A673 (cell line): Measurements from ENCODE around the gene MIPOL1. TPM values are rescaled to one million over a fixed set of nuclear protein-coding genes. Genes with fewer than 3 reads are reported as not detected.
"Not testable (repeated sequence)": the region's sequence is repeated elsewhere in the genome, so short reads cannot be mapped to it uniquely, and the experiment has no call there.

Experiments used
- BruUV-seq: library from RNA; stranded (reverse); fragments of 400-500 nt; replicated peaks from 2 replicates; lab custom pipeline; 2021; lab: Mats Ljungman, UMichigan
- CTCF ChIA-PET: fragments of 300-600 bp; sonication (Branson Sonifier 250); formaldehyde crosslinking; loops from one replicate; lab custom pipeline; 2022; ENCODE audit warnings: antibody characterized with exemption; lab: Charles Lee
- POLR2A ChIA-PET: fragments of 300-600 bp; sonication (Branson Sonifier 250); formaldehyde crosslinking; loops from one replicate; lab custom pipeline; 2022; ENCODE audit warnings: antibody characterized with exemption; ENCODE audit not compliant: low non-redundant PET; lab: Charles Lee
- DNase-seq: peaks from one replicate; pipeline ENCODE4 v3.0.0-alpha.2; 2015; ENCODE audit warnings: low spot score
- H3K27ac ChIP-seq: fragments of 200-600 bp; sonication (generic); 2 replicates; pipeline ENCODE4 v1.5.1; 2016; ENCODE audit warnings: mixed run types, low read depth, mild to moderate bottlenecking, mixed read lengths, antibody characterized with exemption, low read length; ENCODE audit not compliant: poor library complexity, severe bottlenecking
- H3K27me3 ChIP-seq: fragments of 200-600 bp; sonication (generic); replicated peaks from 2 replicates; pipeline ENCODE4 v1.6.1; 2017; ENCODE audit warnings: mixed run types, low read depth, mild to moderate bottlenecking, mixed read lengths, antibody characterized with exemption, low read length; ENCODE audit not compliant: insufficient read depth, poor library complexity
- H3K36me3 ChIP-seq: fragments of 200-600 bp; sonication (generic); 2 replicates; pipeline ENCODE4 v1.6.1; 2016; ENCODE audit warnings: mixed run types, mild to moderate bottlenecking, mixed read lengths, antibody characterized with exemption, low read length; ENCODE audit not compliant: insufficient read depth, poor library complexity, severe bottlenecking
- H3K4me1 ChIP-seq: fragments of 200-600 bp; sonication (generic); 2 replicates; pipeline ENCODE4 v1.6.1; 2017; ENCODE audit warnings: mixed run types, mild to moderate bottlenecking, mixed read lengths, antibody characterized with exemption, low read length; ENCODE audit not compliant: insufficient read depth, poor library complexity, severe bottlenecking
- H3K4me3 ChIP-seq: fragments of 200-600 bp; sonication (generic); 2 replicates; pipeline ENCODE4 v1.5.1; 2016; ENCODE audit warnings: low read depth, mixed run types, mild to moderate bottlenecking, mixed read lengths, low read length; ENCODE audit not compliant: poor library complexity, severe bottlenecking
- H3K9me3 ChIP-seq: fragments of 200-600 bp; sonication (generic); 2 replicates; pipeline ENCODE4 v1.6.1; 2016; ENCODE audit warnings: mixed run types, low read depth, mild to moderate bottlenecking, mixed read lengths, antibody characterized with exemption, low read length; ENCODE audit not compliant: poor library complexity, severe bottlenecking
- CTCF ChIP-seq: fragments of 300-800, 200-600 bp; sonication (generic); conservative IDR thresholded peaks from 2 replicates; pipeline ENCODE4 v1.5.1; 2017; ENCODE audit warnings: low read depth, mild to moderate bottlenecking, antibody characterized with exemption, low read length, moderate library complexity, mixed read lengths
- EZH2 ChIP-seq: fragments of 200-600 bp; sonication (generic); IDR thresholded peaks from 2 replicates; pipeline ENCODE4 v1.6.1; 2017; ENCODE audit warnings: borderline replicate concordance, low read depth, mild to moderate bottlenecking, mixed read lengths, antibody characterized with exemption, low read length; ENCODE audit not compliant: poor library complexity, severe bottlenecking
- intact Hi-C: fragments of 100-400 bp; cut with micrococcal nuclease; formaldehyde crosslinking; loops from one replicate; pipeline ENCODE4 v1.10.0; 2022; ENCODE audit not compliant: unreplicated experiment
- total RNA-seq: library from RNA; stranded (reverse); gene quantifications from 2 replicates; pipeline ENCODE4 v1.2.3, GENCODE V29; 2021

The MIPOL1 gene
- total RNA-seq, 1 experiment from 2014 or later = 15.0 TPM

- CTCF ChIA-PET = no interaction called here
Measured at GRCh38 chr14:37284760-37285159, 87.0 kb downstream of the MIPOL1 start.

GRCh38 chr14:37285220-37285619, 87.5 kb downstream of the MIPOL1 start:
- Histone ChIP-seq H3K4me3 (no peak overlapping the region), H3K4me1 (no peaks in the 10 kb centered on the region), H3K27me3 (no peaks in the 10 kb centered on the region), H3K9me3 (no peaks in the 10 kb centered on the region), H3K36me3 (no peaks in the 10 kb centered on the region), H3K27ac (no peak overlapping the region)
- TF ChIP-seq CTCF = no peak
- no peak for TF ChIP-seq EZH2
- POLR2A ChIA-PET = no interaction called here
- CTCF ChIA-PET = no interaction called here
- intact Hi-C loops = no loop called here
- no peak for DNase-seq
- no TSS peak for BruUV-seq

More at GRCh38 chr14:37284760-37285159, 87.0 kb downstream of the MIPOL1 start:
- intact Hi-C loops = no loop called here
- no peaks in the 10 kb centered on the region for H3K4me1 ChIP-seq
- H3K4me3 ChIP-seq = no peak overlapping the region
- POLR2A ChIA-PET = no interaction called here
- H3K9me3 ChIP-seq = no peaks in the 10 kb centered on the region
- TF ChIP-seq CTCF (no peak), EZH2 (no peak)
- H3K27me3 ChIP-seq = no peaks in the 10 kb centered on the region
- H3K27ac ChIP-seq = no peak overlapping the region
- H3K36me3 ChIP-seq = no peaks in the 10 kb centered on the region
- no TSS peak for BruUV-seq
- no peak for DNase-seq

GRCh38 chr14:37289688-37290087, 92.0 kb downstream of the MIPOL1 start:
- no peak for TF ChIP-seq EZH2
- TF ChIP-seq CTCF = no peak
- no peaks in the 10 kb centered on the region for H3K9me3 ChIP-seq
- H3K27me3 ChIP-seq = no peaks in the 10 kb centered on the region
- ChIA-PET CTCF (no interaction called here), POLR2A (no interaction called here)
- BruUV-seq = no TSS peak
- no peaks in the 10 kb centered on the region for H3K4me1 ChIP-seq
- no peak overlapping the region for H3K27ac ChIP-seq
- H3K36me3 ChIP-seq = no peaks in the 10 kb centered on the region
- DNase-seq = no peak
- no peak overlapping the region for H3K4me3 ChIP-seq
- intact Hi-C loops = no loop called here

- H3K27me3 ChIP-seq, BruUV-seq, H3K9me3 ChIP-seq, CTCF ChIA-PET, DNase-seq, H3K4me1 ChIP-seq, H3K4me3 ChIP-seq, H3K36me3 ChIP-seq, POLR2A ChIA-PET, intact Hi-C loops, H3K27ac ChIP-seq: not testable (repeated sequence)
Measured at GRCh38 chr14:37295262-37295661, 97.5 kb downstream of the MIPOL1 start.
